HG03460 (cell line): ENCODE measurements around the gene SPRR3.
"Not testable (repeated sequence)": the region's sequence is repeated elsewhere in the genome, so short reads cannot be mapped to it uniquely, and the experiment has no call there.

Experiments used
- ATAC-seq: cut with Tn5 transposase; IDR thresholded peaks from one replicate; pipeline ENCODE4 v1.9.1; 2021; ENCODE audit not compliant: unreplicated experiment

SPRR3 gene

GRCh38 chr1:152982076-152982475 is 19.5 kb upstream of the SPRR3 start:
- ATAC-seq = no peak

- ATAC-seq = no peak
Observed at GRCh38 chr1:152983234-152983633, 18.3 kb upstream of the SPRR3 start.

GRCh38 chr1:152983743-152984142 is 17.8 kb upstream of the SPRR3 start, which contains the start of gene SPRR1A:
Gene SPRR1A (plus strand): TSS chr1:152984081. CDS start chr1:152985231, 1,150 bp downstream.
- ATAC-seq = no peak

DNA sequence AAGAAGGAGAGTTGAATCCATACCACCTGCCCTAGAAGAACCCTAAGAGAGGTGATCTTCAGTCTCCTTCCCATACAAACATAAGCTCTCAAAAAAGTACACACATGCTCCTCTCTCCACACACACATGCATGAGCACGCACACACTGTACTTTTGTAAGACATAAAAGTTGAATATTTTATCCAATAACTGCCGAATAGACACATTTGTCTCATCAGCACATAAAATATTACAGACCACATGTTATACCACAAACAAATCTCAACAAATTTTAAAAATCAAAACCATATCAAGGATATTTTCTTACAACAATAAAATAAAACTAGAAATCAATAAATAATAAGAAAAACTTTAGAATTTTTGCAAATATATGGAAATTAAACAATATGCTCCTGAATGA is 15.0 kb upstream of the SPRR3 start:
- ATAC-seq = no peak

GRCh38 chr1:152993186-152993585 is 8.4 kb upstream of the SPRR3 start:
- ATAC-seq = no peak

GRCh38 chr1:152995842-152996241 is 5.7 kb upstream of the SPRR3 start:
- ATAC-seq = no peak

DNA sequence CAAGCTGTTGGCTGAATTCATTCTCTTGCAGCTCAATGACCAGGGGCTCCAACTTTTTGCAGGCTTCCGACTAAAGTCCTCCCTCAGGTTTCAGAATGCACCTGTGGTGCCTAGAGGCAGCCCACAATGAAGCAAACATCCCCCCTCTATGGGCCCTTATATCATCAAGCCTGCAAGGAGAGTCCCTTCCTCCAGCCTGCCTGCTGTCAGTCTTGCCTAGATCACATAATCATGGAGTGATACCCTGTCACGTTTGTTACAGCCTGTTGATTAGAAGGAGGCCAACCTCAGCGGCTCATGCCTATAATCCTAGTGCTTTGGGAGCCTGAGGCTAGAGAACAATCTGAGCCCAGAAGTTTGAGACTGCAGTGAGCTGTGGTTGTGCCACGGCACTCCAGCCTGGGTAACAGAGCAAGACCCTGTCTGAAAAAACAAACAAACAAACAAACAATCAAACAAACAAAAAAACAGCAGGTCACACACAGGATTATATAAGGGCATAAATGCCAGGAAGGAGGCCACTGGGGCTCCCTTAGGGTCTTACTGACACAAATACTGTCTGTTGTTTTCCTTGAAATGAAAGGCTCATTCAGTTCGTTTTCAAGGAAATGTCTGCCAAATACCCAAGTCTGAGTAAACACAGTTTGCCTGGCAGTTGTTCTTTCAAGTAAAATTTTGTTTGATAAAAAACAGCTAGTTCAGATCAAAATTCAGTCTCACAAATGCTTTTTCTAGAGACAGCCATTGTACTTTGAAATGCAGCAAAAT is 4.7 kb upstream of the SPRR3 start:
- ATAC-seq = no peak

DNA sequence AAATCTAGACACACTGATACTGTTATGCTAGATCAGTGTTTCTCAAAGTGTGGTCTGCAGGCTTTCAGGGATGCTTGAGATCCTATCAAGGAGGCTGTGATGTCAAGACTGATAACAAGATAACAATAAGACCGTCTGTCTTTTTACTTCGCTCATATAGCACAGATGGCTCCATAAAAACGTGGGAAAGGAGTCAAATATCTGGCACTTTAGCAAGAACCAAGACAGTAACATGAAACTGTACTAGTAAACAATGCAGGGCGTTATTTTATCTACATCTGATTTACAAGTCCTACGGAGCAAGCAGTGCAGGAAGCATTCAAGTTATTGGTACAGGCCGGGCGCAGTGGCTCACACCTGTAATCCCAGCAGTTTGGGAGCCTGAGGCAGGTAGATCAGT is 3.6 kb upstream of the SPRR3 start:
- no peak for ATAC-seq

GRCh38 chr1:152998476-152998875 is 3.1 kb upstream of the SPRR3 start:
- no peak for ATAC-seq

GRCh38 chr1:152999818-153000217 is 1.7 kb upstream of the SPRR3 start:
- ATAC-seq = no peak

DNA sequence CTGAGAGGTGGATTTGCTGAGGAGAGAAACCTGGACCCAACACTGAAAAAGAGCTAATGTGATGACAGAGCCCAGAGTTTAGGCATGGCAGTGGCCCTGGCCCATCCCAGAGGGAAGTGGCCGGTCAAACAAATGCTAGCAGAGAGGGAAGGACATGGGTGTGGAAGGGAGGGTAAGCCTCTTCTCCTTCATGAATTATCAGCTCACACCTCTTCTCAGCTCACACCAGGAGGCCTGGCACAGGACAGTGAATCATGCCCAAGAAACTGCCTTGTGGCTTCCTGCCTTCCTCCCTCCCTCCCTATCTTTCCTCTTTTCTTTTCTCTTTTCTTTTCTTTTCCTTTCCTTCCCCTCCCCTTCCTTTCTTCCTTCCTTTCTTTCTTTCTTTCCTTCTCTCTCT is 1.3 kb upstream of the SPRR3 start:
- no peak for ATAC-seq

DNA sequence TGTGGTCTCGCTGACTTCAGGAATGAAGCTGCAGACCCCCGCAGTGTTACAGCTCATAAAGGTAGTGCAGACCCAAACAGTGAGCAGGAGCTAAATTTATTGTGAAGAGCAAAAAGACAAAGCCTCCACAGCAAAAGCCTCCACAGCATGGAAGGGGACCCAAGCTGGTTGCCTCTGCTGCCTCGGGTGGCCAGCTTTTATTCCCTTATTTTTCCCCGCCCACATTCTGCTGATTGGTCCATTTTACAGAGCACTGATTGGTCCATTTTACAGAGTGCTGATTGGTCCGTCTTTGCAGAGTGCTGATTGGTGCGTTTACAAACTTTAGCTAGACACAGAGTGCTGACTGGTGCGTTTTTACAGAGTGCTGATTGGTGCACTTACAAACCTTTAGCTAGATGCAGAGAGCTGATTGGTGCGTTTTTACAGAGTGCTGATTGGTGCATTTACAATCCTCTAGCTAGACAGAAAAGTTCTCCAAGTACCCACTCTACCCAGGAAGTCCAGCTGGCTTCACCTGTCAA is 9.7 kb downstream of the SPRR3 start:
- not testable (repeated sequence) for ATAC-seq

DNA sequence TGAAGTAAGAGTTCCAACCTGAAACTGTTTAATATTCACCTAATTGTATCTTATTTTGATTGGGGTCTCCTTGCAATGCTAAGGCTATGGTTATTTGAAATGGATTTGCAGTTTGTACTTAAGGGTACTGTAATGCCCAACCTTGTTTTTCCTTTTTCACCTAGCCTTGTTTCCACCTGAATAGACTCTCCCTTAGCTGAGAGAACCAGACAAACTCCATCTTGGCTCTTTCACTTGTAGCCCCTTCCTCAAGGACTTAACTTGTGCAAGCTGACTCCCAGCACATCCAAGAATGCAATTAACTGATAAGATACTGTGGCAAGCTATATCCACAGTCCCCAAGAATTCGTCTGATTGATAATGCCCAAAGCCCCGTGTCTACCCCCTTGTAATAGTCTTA is 20.3 kb downstream of the SPRR3 start:
- not testable (repeated sequence) for ATAC-seq

DNA sequence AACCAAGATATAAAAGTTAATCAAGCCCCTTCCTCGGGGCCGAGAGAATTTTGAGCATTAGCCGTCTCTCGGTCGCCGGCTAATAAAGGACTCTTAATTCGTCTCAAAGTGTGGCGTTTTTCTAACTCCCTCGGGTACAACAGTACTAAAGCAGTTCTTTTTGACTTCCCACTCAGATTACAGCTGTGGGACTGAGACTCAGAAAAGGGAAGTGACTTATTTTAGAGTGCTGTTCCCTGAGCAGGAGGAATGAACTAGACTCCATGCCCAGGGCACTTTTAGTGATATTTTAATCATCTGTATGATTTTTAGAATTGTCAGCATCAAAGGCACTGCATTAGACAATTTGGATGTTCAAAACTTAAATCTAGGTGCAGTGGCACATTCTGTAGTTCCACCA is 20.8 kb downstream of the SPRR3 start:
- ATAC-seq = not testable (repeated sequence)

- ATAC-seq = no peak
Observed at GRCh38 chr1:153023109-153023508, 21.6 kb downstream of the SPRR3 start.

DNA sequence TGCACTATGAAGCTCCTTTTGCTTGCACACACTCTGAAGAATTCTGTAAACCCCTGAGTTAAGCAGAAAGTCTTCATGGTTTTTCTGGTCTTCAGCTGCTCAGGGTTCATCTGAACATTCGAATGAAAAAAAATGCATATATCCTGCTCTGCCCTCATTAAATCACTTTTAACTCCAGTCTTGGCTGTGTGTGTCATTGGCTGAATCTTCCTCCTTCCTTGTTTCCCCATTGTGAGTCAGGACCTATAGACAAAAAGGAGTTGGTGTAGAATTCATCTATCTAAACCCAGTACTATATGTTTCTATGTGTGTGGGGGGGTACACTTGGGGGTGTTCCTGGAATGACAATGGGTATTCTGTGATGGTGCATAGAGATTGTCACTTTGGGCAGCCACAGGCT is 22.9 kb downstream of the SPRR3 start:
- no peak for ATAC-seq

DNA sequence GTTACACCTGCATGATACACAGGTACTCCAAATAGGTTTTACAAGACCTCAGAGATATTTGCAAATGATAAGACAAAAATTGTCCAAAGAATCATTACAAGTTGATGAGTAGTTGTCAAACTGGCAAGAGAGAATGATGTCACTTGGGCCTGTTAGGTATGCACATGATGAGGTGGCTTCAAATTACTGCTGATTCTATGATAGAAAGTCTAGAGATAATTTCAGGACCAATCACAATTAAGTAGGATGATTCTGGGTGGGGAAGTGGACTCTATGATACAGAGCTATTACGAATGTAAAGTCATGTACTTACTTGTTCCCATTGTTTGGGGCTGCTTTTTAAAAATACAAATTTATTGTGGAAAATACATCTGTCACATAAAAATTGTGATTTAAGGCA is 24.2 kb downstream of the SPRR3 start:
- ATAC-seq = no peak

GRCh38 chr1:153028766-153029165 is 27.2 kb downstream of the SPRR3 start:
- ATAC-seq = no peak

DNA sequence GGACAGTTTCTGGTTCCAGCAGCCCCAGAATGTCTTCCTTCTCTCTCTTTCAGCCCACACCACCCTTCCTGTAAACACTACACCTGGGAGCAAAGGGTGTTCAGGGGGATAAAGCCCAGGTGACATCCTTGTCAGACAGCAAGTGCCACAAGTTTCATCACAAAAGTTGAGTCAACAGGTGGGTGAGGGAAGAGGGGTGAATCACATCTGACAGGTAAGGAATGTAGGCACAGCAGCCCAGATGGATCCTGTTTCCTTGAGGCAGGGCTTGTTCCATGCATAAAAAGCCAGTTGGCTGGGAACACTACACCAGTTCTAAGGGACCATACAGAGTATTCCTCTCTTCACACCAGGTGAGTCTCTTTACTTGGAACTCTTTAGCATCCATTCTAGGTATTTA is 29.3 kb downstream of the SPRR3 start, which contains the start of gene SPRR1B:
Gene SPRR1B, plus strand, starts transcription at position 309 of the 400 bp plus-strand sequence. CDS start 1,143 bp downstream, outside the sequence.
- no peak for ATAC-seq

- no peak for ATAC-seq
Observed at GRCh38 chr1:153032073-153032472, 30.5 kb downstream of the SPRR3 start.

GRCh38 chr1:153032677-153033308 is 31.2 kb downstream of the SPRR3 start:
- no peak for ATAC-seq

GRCh38 chr1:153035211-153035610 is 33.7 kb downstream of the SPRR3 start:
- ATAC-seq = no peak
